IMR-90 (cell line): ENCODE results near the gene CTRB2. TPM values are rescaled to one million over a fixed set of nuclear protein-coding genes. Genes with fewer than 3 reads are reported as not detected.

ENCODE experiments used
- CTCF ChIP-seq: conservative IDR thresholded peaks from 2 replicates; pipeline ENCODE4 v1.5.1; 2012; ENCODE audit warnings: mild to moderate bottlenecking, low read depth, low read length, improper control_type of control experiment
- POLR2A ChIP-seq: IDR thresholded peaks from 2 replicates; pipeline ENCODE4 v1.6.1; 2012; ENCODE audit warnings: mild to moderate bottlenecking, low read depth, low read length
- polyA plus RNA-seq, 3 experiments: library from polyadenylated mRNA; depleted of rRNA; stranded (reverse); fragments of >200 nt; gene quantifications; 2 replicates each; pipeline ENCODE4 v1.2.3, GENCODE V29; 2012; ENCODE audit warnings: low replicate concordance in 1 of 3
- total RNA-seq: library from RNA; depleted of rRNA; stranded (reverse); fragments of >200 nt; gene quantifications from 2 replicates; pipeline ENCODE4 v1.2.3, GENCODE V29; 2012

Gene CTRB2
- total and polyA plus RNA-seq, 2 of the 4 experiments (the other 2 are of a cell fraction) = not detected

GRCh38 chr16:75195811-75196790 lies 10.9 kb downstream of the CTRB2 start (continued):
- TF ChIP-seq CTCF (no peak), POLR2A (no peak)
